IPS DF 19.7 (cell line): Measurements from ENCODE around the gene TSPYL2.

Experiments
- DNase-seq: peaks from one replicate; pipeline ENCODE4 v3.0.0-alpha.2; 2013; ENCODE audit warnings: low read depth, low spot score

Gene TSPYL2

GRCh38 chrX:53081925-53082772 is at the start of gene TSPYL2:
Gene TSPYL2, plus strand, starts transcription at chrX:53082367. Its CDS starts 132 bp downstream, at chrX:53082499.
- peak; percentile 83 for DNase-seq

DNA sequence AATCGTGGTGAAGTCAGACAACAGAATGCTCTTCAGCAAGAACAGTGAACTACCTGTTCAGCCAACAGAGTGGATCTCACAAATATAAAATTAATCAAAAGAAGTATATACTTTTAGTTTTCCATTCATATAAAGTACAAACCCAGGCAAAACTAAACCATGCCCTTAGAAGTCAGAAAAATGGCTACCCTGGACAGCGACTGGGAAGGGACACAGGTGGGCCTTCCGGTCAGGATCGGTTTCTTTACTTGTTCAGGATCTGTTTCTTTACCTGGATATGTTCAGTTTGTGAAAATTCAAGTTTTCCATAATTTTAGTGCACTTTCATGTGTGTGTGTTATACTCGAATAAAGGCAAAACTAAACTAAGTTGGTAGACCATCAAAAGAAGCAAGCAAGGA is 46.0 kb upstream of the TSPYL2 start:
- DNase-seq = no peak

DNA sequence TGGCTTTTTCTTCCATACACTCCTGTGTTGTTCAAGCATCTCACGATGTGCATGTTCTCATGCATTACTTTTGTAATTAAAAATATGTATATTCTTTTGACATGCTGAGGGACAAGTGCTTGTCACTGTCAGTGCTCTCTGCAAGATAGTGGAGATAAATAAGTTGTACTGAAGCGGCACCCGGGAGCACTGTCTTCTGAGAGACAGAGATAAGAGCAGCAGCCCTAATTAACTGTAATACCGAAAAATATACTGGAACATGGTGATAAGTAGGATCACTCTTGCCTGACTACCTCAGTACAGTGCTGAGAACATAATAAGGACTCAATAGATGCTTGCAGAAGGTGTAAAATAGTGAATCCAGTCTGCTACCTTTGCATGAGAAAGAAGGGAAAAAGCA is 42.9 kb upstream of the TSPYL2 start:
- no peak for DNase-seq

DNA sequence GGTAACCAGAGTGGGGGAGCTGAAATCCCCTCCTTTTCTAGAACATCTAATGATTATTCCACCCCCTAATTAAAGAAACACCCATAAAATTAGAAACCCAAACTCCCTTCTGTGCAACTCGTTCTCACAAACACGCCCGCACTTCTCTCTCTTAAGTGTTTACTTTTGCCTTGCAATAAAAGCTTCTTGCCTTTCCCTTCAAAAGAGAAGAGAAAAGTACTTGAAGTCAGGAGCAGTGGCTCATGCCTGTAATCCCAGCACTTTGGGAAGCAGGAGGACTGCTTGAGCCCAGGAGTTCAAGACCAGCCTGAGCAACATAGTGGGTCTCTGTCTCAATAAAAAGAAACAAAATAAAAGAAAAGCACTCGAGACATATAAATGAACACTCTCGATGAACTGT is 37.2 kb upstream of the TSPYL2 start:
- DNase-seq = no peak

- no peak for DNase-seq
These were observed 34.9 kb upstream of the TSPYL2 start for GRCh38 chrX:53047228-53047627.

GRCh38 chrX:53048169-53049126 is 33.7 kb upstream of the TSPYL2 start, which contains the start of gene GPR173:
Gene GPR173, plus strand, starts transcription at chrX:53048789. Its CDS starts 27,833 bp downstream, at chrX:53076622.
- DNase-seq = no peak

GRCh38 chrX:53049127-53049517 is 33.0 kb upstream of the TSPYL2 start:
- no peak for DNase-seq

DNA sequence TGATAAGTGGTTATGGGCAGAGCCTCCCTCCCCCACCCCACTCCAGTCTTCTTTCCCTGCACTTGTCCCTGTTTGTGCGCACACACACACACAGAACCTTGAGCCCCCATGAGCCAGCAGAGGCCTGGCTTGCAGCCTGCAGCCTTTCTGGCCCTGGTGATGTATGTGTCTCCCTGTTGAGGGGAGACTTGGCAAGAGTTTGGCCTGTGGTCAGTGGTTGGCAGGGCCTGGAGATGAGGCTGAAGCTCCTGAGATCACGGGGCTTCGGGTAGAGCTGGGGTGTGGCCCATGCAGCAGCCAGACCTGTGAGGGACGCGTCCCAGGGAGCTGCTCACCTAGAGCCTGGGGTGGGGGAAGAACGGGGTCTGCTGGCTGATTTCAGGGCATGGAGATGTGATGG is 31.3 kb upstream of the TSPYL2 start:
- no peak for DNase-seq

DNA sequence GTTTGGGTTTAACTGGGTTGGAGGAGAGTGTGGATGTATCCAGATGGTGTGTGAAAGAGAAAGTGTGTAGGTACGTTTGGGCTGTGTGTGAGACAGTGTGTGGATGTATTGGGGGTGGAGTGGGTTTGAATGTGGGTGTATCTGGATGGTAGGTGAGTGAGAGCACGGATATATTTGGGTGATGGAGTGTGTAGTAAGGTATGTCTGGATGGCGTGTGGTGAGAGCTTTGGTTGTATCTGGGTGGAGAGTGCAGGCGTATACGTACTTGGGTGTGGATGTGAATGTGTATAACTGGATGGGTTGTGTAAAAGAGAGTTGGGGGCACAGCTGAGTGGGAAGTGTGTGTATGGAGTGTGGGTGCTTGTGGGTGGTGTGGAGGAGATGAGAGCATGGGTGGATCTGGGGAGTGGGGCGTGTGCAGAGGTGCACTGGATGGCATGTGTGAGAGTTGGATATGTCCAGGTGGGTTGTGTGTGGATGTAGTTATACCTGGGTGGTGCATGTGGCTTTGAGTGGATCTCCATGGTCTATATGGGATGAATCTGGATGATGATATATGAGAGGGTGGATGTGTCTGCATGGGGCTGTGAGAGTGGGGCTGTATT is 26.8 kb upstream of the TSPYL2 start:
- DNase-seq = no peak

- DNase-seq = no peak
These were observed 25.9 kb upstream of the TSPYL2 start for GRCh38 chrX:53056292-53056691.

DNA sequence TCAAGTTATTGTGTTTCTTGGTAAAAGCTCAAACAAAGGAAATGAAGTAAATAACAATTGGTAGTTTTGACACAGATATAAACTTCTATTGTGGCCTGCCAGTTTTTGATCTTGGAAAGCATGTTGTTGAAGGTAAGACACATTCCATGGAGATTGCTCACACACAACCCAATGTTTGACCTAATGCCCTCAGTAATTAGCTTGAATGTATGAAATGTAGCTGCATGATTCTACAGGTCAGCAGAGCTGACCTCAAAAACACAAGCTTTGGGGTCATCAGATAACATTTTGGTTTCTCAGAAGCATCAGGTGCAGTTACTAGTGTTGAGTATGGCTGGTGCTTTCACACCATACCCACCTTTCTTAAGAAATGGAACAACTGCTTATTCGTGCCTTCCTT is 17.1 kb upstream of the TSPYL2 start:
- no peak for DNase-seq

GRCh38 chrX:53071064-53071463 is 11.1 kb upstream of the TSPYL2 start:
- no peak for DNase-seq

DNA sequence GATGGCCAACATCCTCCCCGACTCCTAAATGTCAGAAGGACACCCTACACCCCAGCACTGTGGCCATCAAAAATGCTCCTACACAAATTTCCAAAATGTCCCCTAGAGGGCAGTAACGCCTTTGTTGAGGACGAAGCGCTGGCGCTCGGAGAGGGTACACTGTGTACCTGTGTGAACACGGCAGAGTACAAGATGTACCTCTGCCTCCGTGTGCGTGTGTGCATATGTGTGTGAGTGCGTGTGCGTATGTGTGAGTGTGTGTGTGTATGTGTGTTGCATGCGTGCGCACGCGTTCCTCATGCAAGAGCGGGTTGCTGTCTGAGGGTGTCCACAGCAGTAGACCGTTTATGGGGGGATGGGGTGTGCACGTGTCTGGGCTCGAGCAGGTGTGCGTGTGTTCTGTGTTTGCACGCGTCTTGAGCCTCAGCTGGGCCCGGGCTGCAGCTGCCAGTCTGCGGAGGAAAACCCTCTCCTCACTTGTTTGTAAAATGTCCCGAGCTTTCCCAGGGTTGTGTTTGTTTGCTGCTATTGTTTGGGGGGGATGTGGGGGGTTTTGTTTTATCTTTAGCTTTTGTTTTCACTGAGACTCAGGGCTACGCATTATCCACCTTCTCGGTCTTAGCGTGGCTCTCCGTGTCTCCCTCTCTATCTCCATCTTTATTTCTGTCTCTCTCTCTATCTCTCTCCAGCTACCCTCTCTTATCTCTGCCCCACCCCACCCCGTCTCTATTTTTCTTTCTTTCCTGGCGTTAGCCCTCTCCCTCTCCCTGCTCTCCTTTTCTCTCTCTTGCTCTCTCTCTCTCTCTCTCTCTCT is 10.4 kb upstream of the TSPYL2 start:
- DNase-seq = no peak

- DNase-seq = no peak
These were observed 9.6 kb upstream of the TSPYL2 start for GRCh38 chrX:53072418-53073114.

GRCh38 chrX:53073115-53073586 is 9.0 kb upstream of the TSPYL2 start:
- no peak for DNase-seq

DNA sequence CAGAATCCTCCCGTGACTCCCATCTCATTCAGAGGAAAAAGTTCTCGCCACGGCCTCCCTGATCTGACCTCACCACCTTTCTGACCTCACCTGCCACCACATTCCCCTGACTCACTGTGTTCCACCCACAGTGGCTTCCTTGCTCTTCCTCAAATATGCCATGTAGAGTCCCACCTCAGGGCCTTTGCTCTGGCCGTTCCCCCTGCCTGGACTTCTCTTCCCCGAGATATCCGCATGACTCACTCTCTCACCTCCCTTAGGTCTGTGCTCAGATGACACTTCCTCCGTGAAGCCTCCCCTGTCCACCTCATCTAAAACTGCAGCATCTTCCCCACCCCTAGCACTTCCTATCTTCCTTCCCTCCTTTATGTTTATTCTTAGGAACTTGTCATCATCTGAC is 7.2 kb upstream of the TSPYL2 start:
- DNase-seq = no peak

GRCh38 chrX:53076671-53077070 is 5.5 kb upstream of the TSPYL2 start:
- DNase-seq = no peak

GRCh38 chrX:53077207-53078197 is 4.7 kb upstream of the TSPYL2 start:
- DNase-seq = no peak

- DNase-seq = no peak
These were observed 3.2 kb upstream of the TSPYL2 start for GRCh38 chrX:53078943-53079342.
